Mesenchymal stem cell (in vitro differentiated cells and primary cell): ENCODE results near the gene ITGB7.
"Not testable (repeated sequence)": the region's sequence is repeated elsewhere in the genome, so short reads cannot be mapped to it uniquely, and the experiment has no call there.

Source experiments
- DNase-seq: peaks from one replicate; pipeline ENCODE4 v3.0.0-alpha.2; 2013
- H2AFZ ChIP-seq: one replicate; pipeline ENCODE4 v1.6.1; 2013; ENCODE audit warnings: low read depth, mild to moderate bottlenecking, control low read depth, inconsistent platforms, low read length, moderate library complexity
- H2AK5ac ChIP-seq: 2 replicates; pipeline ENCODE4 v1.6.1; 2013; ENCODE audit warnings: low read length, moderate library complexity, mild to moderate bottlenecking, inconsistent platforms; ENCODE audit not compliant: severe bottlenecking
- H2BK120ac ChIP-seq: one replicate; pipeline ENCODE4 v1.6.1; 2013; ENCODE audit warnings: low read depth, mild to moderate bottlenecking, inconsistent platforms, low read length, moderate library complexity
- H2BK12ac ChIP-seq, 2 experiments: one replicate each; pipeline ENCODE4 v1.6.1; 2013; ENCODE audit warnings: inconsistent platforms in 2 of 2, low read length in 2 of 2, mild to moderate bottlenecking in 2 of 2, moderate library complexity in 2 of 2, control low read depth in 1 of 2
- H2BK15ac ChIP-seq: one replicate; pipeline ENCODE4 v1.6.1; 2013; ENCODE audit warnings: mild to moderate bottlenecking, low read depth, inconsistent platforms; ENCODE audit not compliant: poor library complexity, severe bottlenecking
- H2BK5ac ChIP-seq: 2 replicates; pipeline ENCODE4 v1.6.1; 2013; ENCODE audit warnings: low read depth, mild to moderate bottlenecking, low read length, control low read depth, inconsistent platforms; ENCODE audit not compliant: poor library complexity, severe bottlenecking
- H3K14ac ChIP-seq, 2 experiments: one replicate each; pipeline ENCODE4 v1.6.1; 2013; ENCODE audit warnings: inconsistent platforms in 2 of 2, low read length in 2 of 2, control low read depth in 1 of 2, mild to moderate bottlenecking in 1 of 2, moderate library complexity in 1 of 2
- H3K18ac ChIP-seq, 2 experiments: one replicate each; pipeline ENCODE4 v1.6.1; 2013; ENCODE audit warnings: inconsistent platforms in 2 of 2, low read length in 2 of 2, control low read depth in 1 of 2, low read depth in 1 of 2, mild to moderate bottlenecking in 1 of 2
- H3K23ac ChIP-seq, 2 experiments: one replicate each; pipeline ENCODE4 v1.6.1; 2013; ENCODE audit warnings: inconsistent platforms in 2 of 2, low read length in 2 of 2, mild to moderate bottlenecking in 2 of 2, moderate library complexity in 2 of 2, control low read depth in 1 of 2
- H3K27ac ChIP-seq: 2 replicates; pipeline ENCODE4 v1.5.1; 2013; ENCODE audit warnings: mild to moderate bottlenecking, moderate library complexity, low read length, control low read depth, inconsistent platforms; ENCODE audit not compliant: poor library complexity, severe bottlenecking
- H3K27me3 ChIP-seq, 2 experiments: 2 replicates each; pipeline versions ENCODE4 v1.6.1 to v1.7.0; 2013; ENCODE audit warnings: low read length in 2 of 2, mild to moderate bottlenecking in 2 of 2, moderate library complexity in 2 of 2, control low read depth in 1 of 2, inconsistent platforms in 1 of 2; ENCODE audit not compliant: control insufficient read depth in 1 of 2, insufficient read depth in 1 of 2
- H3K36me3 ChIP-seq, 2 experiments: 2 replicates each; pipeline versions ENCODE4 v1.6.1 to v1.7.0; 2013; ENCODE audit warnings: low read length in 2 of 2, control low read depth in 1 of 2, inconsistent platforms in 1 of 2, low read depth in 1 of 2, mild to moderate bottlenecking in 1 of 2; ENCODE audit not compliant: insufficient read depth in 2 of 2, control insufficient read depth in 1 of 2
- H3K4ac ChIP-seq, 2 experiments: one replicate each; pipeline ENCODE4 v1.6.1; 2013; ENCODE audit warnings: inconsistent platforms in 2 of 2, low read length in 2 of 2, mild to moderate bottlenecking in 2 of 2, moderate library complexity in 2 of 2, control low read depth in 1 of 2, low read depth in 1 of 2
- H3K4me1 ChIP-seq: 2 replicates; pipeline ENCODE4 v1.6.1; 2013; ENCODE audit warnings: low read depth, low read length, control low read depth; ENCODE audit not compliant: control insufficient read depth, insufficient read depth
- H3K4me2 ChIP-seq: 2 replicates; pipeline ENCODE4 v1.6.1; 2013; ENCODE audit warnings: low read length, mild to moderate bottlenecking, inconsistent platforms; ENCODE audit not compliant: poor library complexity, severe bottlenecking
- H3K4me3 ChIP-seq, 2 experiments: 2 replicates each; pipeline versions ENCODE4 v1.5.1 to v1.7.0; 2013; ENCODE audit warnings: low read length in 2 of 2, mild to moderate bottlenecking in 2 of 2, control low read depth in 1 of 2, low read depth in 1 of 2; ENCODE audit not compliant: insufficient read depth in 1 of 2
- H3K79me1 ChIP-seq: replicated peaks from 2 replicates; pipeline ENCODE4 v1.6.1; 2013; ENCODE audit warnings: mild to moderate bottlenecking, control low read depth, low read length, inconsistent platforms; ENCODE audit not compliant: poor library complexity, severe bottlenecking
- H3K9ac ChIP-seq: 2 replicates; pipeline ENCODE4 v1.7.0; 2013; ENCODE audit warnings: mild to moderate bottlenecking, low read length, moderate library complexity
- H3K9me3 ChIP-seq: 2 replicates; pipeline ENCODE4 v1.7.0; 2013; ENCODE audit warnings: mild to moderate bottlenecking, low read length; ENCODE audit not compliant: control insufficient read depth
- H4K8ac ChIP-seq: one replicate; pipeline ENCODE4 v1.6.1; 2013; ENCODE audit warnings: inconsistent platforms, mild to moderate bottlenecking, low read length, moderate library complexity
- H4K91ac ChIP-seq: one replicate; pipeline ENCODE4 v1.6.1; 2013; ENCODE audit warnings: mild to moderate bottlenecking, low read length, inconsistent platforms
- WGBS: methylation state at CpG from one replicate; pipeline ENCODE4 v1.1.7; 2013; ENCODE audit warnings: mixed read lengths; 5-methylcytosine and 5-hydroxymethylcytosine counted together

The ITGB7 gene

GRCh38 chr12:53170215-53170614 lies 36.8 kb downstream of the ITGB7 start:
- H2BK5ac ChIP-seq = no peak overlapping the region

GRCh38 chr12:53169644-53170043 lies 37.4 kb downstream of the ITGB7 start:
- Histone ChIP-seq H3K14ac (no peak overlapping the region), H2BK120ac (no peak overlapping the region), H3K27ac (no peak overlapping the region), H3K9me3 (no peaks in the 10 kb centered on the region), H3K4me1 (peaks cover 12% of the 10 kb centered on the region), H2AFZ (no peak overlapping the region), H3K23ac (no peak overlapping the region), H3K36me3 (peaks cover 27 to 37% of the 10 kb centered on the region in 2 experiments), H3K4me3 (no peak overlapping the region), H4K91ac (no peak overlapping the region), H3K18ac (peak overlapping the region in 1 of 2 experiments; percentile 49), H3K4ac (no peak overlapping the region), H3K9ac (no peak overlapping the region), H3K4me2 (no peak overlapping the region), H2BK12ac (no peak overlapping the region), H2BK5ac (no peak overlapping the region), H2AK5ac (no peak overlapping the region), H4K8ac (no peak overlapping the region), H3K27me3 (no peaks in the 10 kb centered on the region), H2BK15ac (no peak overlapping the region), H3K79me1 (no peaks in the 10 kb centered on the region)
- no peak for DNase-seq
- WGBS = 98% methylated on average over 6 of the region's 7 CpGs

More at GRCh38 chr12:53170215-53170614, 36.8 kb downstream of the ITGB7 start:
- no peaks in the 10 kb centered on the region for H3K27me3 ChIP-seq
- H3K9ac ChIP-seq = no peak overlapping the region
- no peak overlapping the region for H3K27ac ChIP-seq
- no peak overlapping the region for H2BK120ac ChIP-seq
- no peaks in the 10 kb centered on the region for H3K79me1 ChIP-seq
- H3K4ac ChIP-seq = no peak overlapping the region
- no peaks in the 10 kb centered on the region for H3K9me3 ChIP-seq
- 90% methylated on average over 8 of the region's 8 CpGs for WGBS
- no peak overlapping the region for H3K4me2 ChIP-seq
- H2BK15ac ChIP-seq = no peak overlapping the region
- H3K4me3 ChIP-seq = no peak overlapping the region
- no peak overlapping the region for H2BK12ac ChIP-seq
- H3K4me1 ChIP-seq = peaks cover 16% of the 10 kb centered on the region
- H4K91ac ChIP-seq = no peak overlapping the region
- no peak for DNase-seq
- no peak overlapping the region for H3K23ac ChIP-seq
- peaks cover 27 to 37% of the 10 kb centered on the region in 2 experiments for H3K36me3 ChIP-seq
- H2AFZ ChIP-seq = no peak overlapping the region
- no peak overlapping the region for H2AK5ac ChIP-seq
- H4K8ac ChIP-seq = no peak overlapping the region
- no peak overlapping the region for H3K18ac ChIP-seq
- H3K14ac ChIP-seq = peak overlapping the region in 1 of 2 experiments; percentile 42

GRCh38 chr12:53166837-53167236 lies 40.2 kb downstream of the ITGB7 start:
- H3K4me1 ChIP-seq = peaks cover 6% of the 10 kb centered on the region
- no peak overlapping the region for H3K14ac ChIP-seq
- no peak overlapping the region for H3K9ac ChIP-seq
- no peaks in the 10 kb centered on the region for H3K27me3 ChIP-seq
- no peak overlapping the region for H4K91ac ChIP-seq
- H3K18ac ChIP-seq = no peak overlapping the region
- no peak overlapping the region for H4K8ac ChIP-seq
- no peak overlapping the region for H3K27ac ChIP-seq
- H3K23ac ChIP-seq = no peak overlapping the region
- H3K4me3 ChIP-seq = no peak overlapping the region
- no peak overlapping the region for H3K4me2 ChIP-seq
- H2BK12ac ChIP-seq = no peak overlapping the region
- H2AFZ ChIP-seq = no peak overlapping the region
- H2BK15ac ChIP-seq = no peak overlapping the region
- H2BK120ac ChIP-seq = no peak overlapping the region
- H3K36me3 ChIP-seq = peaks cover 21 to 44% of the 10 kb centered on the region in 2 experiments
- no peak overlapping the region for H2AK5ac ChIP-seq
- H3K4ac ChIP-seq = no peak overlapping the region
- H3K79me1 ChIP-seq = no peaks in the 10 kb centered on the region
- H3K9me3 ChIP-seq = no peaks in the 10 kb centered on the region
- DNase-seq = no peak
- no peak overlapping the region for H2BK5ac ChIP-seq

- 60% methylated on average over 1 of the region's 2 CpGs for WGBS
Observed at GRCh38 chr12:53163008-53163407, 44.0 kb downstream of the ITGB7 start.

More at GRCh38 chr12:53163008-53163407, 44.0 kb downstream of the ITGB7 start:
- not testable (repeated sequence) for H2BK120ac ChIP-seq, H3K4me2 ChIP-seq, H4K91ac ChIP-seq, H2BK15ac ChIP-seq, H3K4me1 ChIP-seq, H2AK5ac ChIP-seq, H3K4ac ChIP-seq, H3K79me1 ChIP-seq, H2AFZ ChIP-seq, H3K14ac ChIP-seq, H3K27me3 ChIP-seq, DNase-seq, H3K4me3 ChIP-seq, H2BK5ac ChIP-seq, H3K27ac ChIP-seq, H3K18ac ChIP-seq, H2BK12ac ChIP-seq, H4K8ac ChIP-seq, H3K9ac ChIP-seq, H3K9me3 ChIP-seq, H3K23ac ChIP-seq
- peaks cover 14 to 45% of the 10 kb centered on the region in 2 experiments for H3K36me3 ChIP-seq
